HG03432 (cell line): ENCODE measurements around the gene MBP.
A peak's percentile ranks its signal among the peaks of the same experiment; 100 is the strongest.

ENCODE experiments used
- ATAC-seq: cut with Tn5 transposase; IDR thresholded peaks from one replicate; pipeline ENCODE4 v1.9.1; 2021; ENCODE audit warnings: mild to moderate bottlenecking, moderate library complexity; ENCODE audit not compliant: unreplicated experiment

The MBP gene

GRCh38 chr18:77088963-77089722 lies 43.4 kb downstream of the MBP start:
- ATAC-seq = no peak

DNA sequence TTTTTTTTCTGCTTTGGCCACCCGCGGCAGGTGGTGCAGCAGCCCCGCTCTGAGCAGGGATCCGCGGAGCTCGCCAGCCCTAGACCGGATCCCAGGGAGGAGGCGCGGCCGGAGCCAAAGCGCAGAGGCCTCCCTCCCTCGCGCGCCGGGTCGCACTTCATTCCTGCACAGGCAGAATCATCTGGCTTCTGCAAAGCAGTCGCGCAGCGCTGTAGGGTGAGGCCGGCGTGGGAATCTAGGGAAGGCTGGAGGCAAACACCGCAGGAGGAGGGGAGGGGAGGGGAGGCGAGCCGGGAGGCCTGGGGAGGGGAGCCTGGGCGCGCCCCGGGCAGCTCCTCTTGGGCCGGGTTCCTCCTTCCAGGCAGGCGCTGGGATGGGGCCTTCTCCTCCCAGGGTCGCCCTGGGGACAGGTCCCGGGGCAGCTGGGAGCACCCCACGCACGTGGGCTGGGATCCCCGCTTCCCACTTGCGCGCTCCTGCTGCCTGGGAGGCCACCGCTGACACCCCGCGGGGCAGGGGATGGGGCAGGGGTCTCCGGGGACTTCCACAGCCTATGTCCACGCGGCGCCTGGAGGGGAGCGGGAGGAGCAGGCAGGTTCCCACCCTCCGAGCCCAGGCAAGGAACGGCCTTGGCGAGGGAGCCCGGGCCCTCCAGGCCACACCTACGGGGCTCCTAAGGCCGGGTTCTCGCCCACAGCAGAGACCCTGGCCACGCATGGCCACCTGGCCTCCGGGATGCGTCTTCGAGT lies 45.0 kb downstream of the MBP start:
- ATAC-seq = no peak

- no peak for ATAC-seq
Measured at GRCh38 chr18:77086656-77087392, 45.8 kb downstream of the MBP start.

DNA sequence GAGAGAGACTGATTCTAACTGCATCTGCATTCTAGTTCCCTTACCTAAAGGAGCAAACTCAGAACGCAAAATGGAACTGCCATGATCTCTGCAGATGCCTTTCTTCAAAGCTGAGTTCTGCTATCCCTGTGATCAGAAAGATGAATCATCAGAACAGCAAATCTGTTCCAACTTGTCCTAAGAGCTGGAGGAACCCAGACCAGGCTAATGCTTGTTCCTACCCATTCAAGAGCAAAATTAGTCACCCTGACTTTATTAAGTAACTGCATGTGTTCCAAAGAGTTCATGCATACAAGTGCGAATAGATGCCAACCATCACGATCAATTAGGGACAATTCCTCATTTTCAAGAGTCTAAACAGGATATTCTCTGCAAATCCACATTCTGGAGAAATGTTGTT lies 46.5 kb downstream of the MBP start:
- no peak for ATAC-seq

GRCh38 chr18:77084688-77085035 lies 47.9 kb downstream of the MBP start:
- ATAC-seq = no peak

GRCh38 chr18:77082316-77082955 lies 50.1 kb downstream of the MBP start:
- no peak for ATAC-seq

DNA sequence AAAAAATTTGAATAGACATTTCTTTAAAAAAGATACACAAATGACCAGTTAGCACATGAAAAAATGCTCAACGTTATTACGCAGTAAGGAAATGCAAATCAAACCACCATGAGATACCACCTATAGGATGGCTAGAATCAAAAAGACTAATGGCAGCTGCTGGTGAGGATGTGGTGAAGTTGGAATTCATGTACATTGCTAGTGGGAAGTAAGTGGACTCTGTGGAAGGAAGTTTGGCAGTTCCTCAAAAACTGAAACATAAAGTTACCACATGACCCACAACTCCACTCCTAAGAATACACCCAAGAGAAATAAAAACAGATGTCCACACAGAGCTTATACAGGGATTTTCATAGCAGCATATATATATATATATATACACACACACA lies 51.2 kb downstream of the MBP start:
- ATAC-seq = no peak

DNA sequence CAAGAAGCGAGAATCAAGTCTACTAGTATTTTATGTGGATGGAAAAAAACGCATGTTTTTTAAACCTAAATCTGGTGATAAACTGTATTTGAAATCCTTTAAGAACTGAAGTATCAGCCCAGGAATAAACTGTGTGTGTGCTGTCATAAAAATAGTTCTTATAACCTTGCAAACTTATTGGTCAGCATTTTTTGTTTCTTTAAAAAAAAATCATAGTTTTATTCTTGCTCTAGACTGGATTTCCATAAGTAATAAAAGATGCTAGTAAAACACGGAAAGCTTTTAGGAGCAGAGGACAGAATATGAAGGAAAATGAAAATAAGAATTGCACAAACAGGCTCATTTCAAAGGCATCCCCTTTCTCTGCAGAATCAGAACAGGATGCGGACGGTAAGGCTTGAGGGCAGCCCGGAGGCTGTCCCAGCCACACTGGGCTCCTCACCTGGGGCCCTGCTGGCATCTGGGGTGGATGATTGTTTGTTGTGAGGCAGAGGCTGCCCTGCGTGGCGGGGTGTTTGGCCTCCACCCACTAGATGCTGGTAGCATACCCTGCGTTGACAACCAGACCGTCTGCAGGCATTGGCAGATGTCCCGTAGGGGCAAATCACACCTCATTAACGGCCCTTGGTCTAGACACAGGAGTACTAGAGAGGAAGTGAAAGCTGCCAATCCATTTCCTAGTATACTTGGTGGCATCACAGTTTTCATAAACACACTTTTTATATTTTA lies 52.5 kb downstream of the MBP start:
- peak; percentile 91 for ATAC-seq

- no peak for ATAC-seq
Measured at GRCh38 chr18:77079088-77079487, 53.5 kb downstream of the MBP start.

- no peak for ATAC-seq
Measured at GRCh38 chr18:77078690-77079070, 53.9 kb downstream of the MBP start.

DNA sequence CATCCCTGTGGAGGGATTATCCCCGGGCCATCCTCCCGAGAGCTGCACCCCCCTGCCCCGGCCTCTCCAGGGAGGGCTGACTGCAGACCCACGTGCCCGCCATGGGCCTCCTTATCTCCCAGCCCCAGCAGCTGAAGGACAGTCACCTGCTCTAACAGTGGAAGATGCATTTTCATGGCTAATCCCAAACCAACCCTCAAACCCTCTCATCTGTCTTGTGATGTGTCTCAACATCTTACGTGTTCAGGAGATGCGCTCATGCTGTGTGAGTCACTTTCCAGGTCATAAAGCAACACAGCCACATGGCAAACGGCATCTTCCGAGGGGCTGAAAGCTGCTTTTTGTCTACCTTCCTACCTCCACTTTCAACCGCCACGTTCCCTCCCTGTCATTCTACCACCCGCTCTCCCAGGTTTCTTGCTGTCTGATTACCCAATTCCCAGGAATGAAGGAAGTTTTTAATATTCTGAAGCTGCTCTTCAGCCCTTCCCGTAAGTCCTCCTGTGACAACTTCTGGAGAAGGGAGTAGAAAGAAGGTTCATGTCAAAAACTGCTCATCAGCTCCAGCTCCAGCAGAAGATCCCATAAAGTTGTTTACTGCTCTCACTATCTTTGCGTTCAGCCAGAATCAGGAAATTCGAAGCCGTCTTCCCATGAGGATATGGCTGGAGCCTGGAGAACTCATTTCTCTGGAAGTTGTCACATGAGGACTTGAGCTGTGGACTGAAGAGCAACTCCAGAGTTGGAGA lies 54.5 kb downstream of the MBP start:
- ATAC-seq = no peak

- ATAC-seq = no peak
Measured at GRCh38 chr18:77077401-77077800, 55.2 kb downstream of the MBP start.

DNA sequence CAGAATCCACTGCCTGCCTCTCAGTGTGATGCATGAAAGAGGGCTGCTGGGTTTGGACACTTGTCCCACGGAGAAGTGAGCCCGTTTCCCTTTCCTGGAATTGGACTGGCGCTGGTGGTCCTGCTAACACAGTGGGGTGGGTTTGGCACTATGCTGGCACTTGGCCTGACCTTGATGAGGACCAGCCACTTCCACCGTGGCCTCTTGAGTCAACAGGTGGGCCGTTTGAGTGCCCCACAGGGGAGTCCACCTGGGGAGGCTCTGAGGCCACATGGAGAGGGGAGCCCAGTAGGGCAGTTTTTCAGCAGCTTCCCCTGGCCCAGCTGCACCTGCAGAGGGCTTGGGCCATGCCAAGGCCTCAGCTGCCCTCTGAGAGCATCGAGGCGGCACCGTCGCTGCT lies 56.5 kb downstream of the MBP start:
- ATAC-seq = no peak

- no peak for ATAC-seq
Measured at GRCh38 chr18:77074431-77074830, 58.2 kb downstream of the MBP start.

- ATAC-seq = no peak
Measured at GRCh38 chr18:77073336-77074093, 59.1 kb downstream of the MBP start.

GRCh38 chr18:77072566-77072965 lies 60.0 kb downstream of the MBP start:
- ATAC-seq = no peak

GRCh38 chr18:77071711-77072292 lies 60.8 kb downstream of the MBP start:
- ATAC-seq = no peak

DNA sequence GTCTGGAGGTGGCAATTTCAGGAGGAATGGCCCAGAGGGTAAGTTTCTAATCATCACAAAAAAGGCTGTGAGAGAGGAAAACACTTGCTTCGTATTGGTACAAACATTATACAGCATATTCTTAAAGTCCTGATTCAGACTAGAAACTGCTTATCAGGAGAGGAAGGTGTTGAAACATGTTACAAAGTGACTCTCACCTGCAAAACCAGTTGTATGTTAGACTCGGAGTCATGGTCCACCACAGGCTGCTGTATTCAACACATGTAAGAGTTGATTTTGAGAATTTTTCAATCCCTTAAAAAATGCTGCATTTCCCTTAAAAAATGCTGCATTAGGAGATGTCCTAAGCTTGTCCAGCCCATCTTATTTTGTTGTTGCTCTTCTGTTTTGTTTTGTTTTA lies 61.5 kb downstream of the MBP start:
- no peak for ATAC-seq

- no peak for ATAC-seq
Measured at GRCh38 chr18:77070627-77071026, 62.0 kb downstream of the MBP start.
